DOHH2 (cell line): ENCODE data around the gene EHBP1L1.

Experiments used
- H3F3A ChIP-seq: fragments of 200-600 bp; sonication (generic), shearing (Covaris generic); 2 replicates; pipeline ENCODE4 v1.6.0; 2016; ENCODE audit warnings: antibody characterized with exemption, mild to moderate bottlenecking; ENCODE audit not compliant: control insufficient read depth, insufficient read depth
- H3K27ac ChIP-seq: fragments of 200-600 bp; sonication (generic); 2 replicates; pipeline ENCODE4 v1.5.1; 2014; ENCODE audit warnings: low read depth, mild to moderate bottlenecking, low read length, moderate library complexity
- H3K27me3 ChIP-seq: fragments of 200-600 bp; sonication (generic); 2 replicates; pipeline ENCODE4 v1.6.1; 2014; ENCODE audit warnings: mild to moderate bottlenecking, low read length, mixed read lengths; ENCODE audit not compliant: control insufficient read depth
- H3K36me3 ChIP-seq: fragments of 200-600 bp; sonication (generic); 2 replicates; pipeline ENCODE4 v1.6.1; 2014; ENCODE audit warnings: mild to moderate bottlenecking, low read length, moderate library complexity, mixed read lengths; ENCODE audit not compliant: control insufficient read depth
- H3K4me1 ChIP-seq: fragments of 200-600 bp; sonication (generic); 2 replicates; pipeline ENCODE4 v1.6.1; 2014; ENCODE audit warnings: mild to moderate bottlenecking, low read length, mixed read lengths; ENCODE audit not compliant: control insufficient read depth
- H3K4me2 ChIP-seq: fragments of 200-600 bp; sonication (generic); 2 replicates; pipeline ENCODE4 v1.6.0; 2014; ENCODE audit warnings: mild to moderate bottlenecking, low read length, moderate library complexity
- H3K4me3 ChIP-seq: fragments of 200-600 bp; sonication (generic); 2 replicates; pipeline ENCODE4 v1.5.1; 2014; ENCODE audit warnings: mild to moderate bottlenecking, low read length, mixed read lengths
- H3K79me2 ChIP-seq: fragments of 200-600 bp; sonication (generic); 2 replicates; pipeline ENCODE4 v1.6.1; 2014; ENCODE audit warnings: mild to moderate bottlenecking, low read length, mixed read lengths; ENCODE audit not compliant: control insufficient read depth
- H3K9me2 ChIP-seq: fragments of 200-600 bp; sonication (generic); replicated peaks from 2 replicates; pipeline ENCODE4 v1.6.1; 2014; ENCODE audit warnings: mild to moderate bottlenecking, low read length, mixed read lengths; ENCODE audit not compliant: control insufficient read depth
- H3K9me3 ChIP-seq: fragments of 200-600 bp; sonication (generic); 2 replicates; pipeline ENCODE4 v1.6.1; 2014; ENCODE audit warnings: antibody characterized with exemption, low read length, mixed read lengths; ENCODE audit not compliant: control insufficient read depth, insufficient read depth
- H4K20me1 ChIP-seq: fragments of 200-600 bp; sonication (generic); 2 replicates; pipeline ENCODE4 v1.6.0; 2014; ENCODE audit warnings: low read depth, mild to moderate bottlenecking, antibody characterized with exemption, low read length, moderate library complexity; ENCODE audit not compliant: control insufficient read depth, insufficient read depth
- CTCF ChIP-seq: fragments of 200-600 bp; sonication (generic); IDR thresholded peaks from one replicate; pipeline ENCODE4 v1.5.1; 2014; ENCODE audit warnings: antibody characterized with exemption, mild to moderate bottlenecking, low read depth, low read length; ENCODE audit not compliant: poor library complexity, severe bottlenecking
- EZH2phosphoT487 ChIP-seq: fragments of 200-600 bp; sonication (generic); IDR thresholded peaks from 2 replicates; pipeline ENCODE4 v1.6.1; 2017; ENCODE audit warnings: borderline replicate concordance, mild to moderate bottlenecking, antibody characterized with exemption, low read length, moderate library complexity, mixed read lengths

The EHBP1L1 gene

GRCh38 chr11:65554057-65554818 is 21.6 kb upstream of the EHBP1L1 start:
- no peaks in the 10 kb centered on the region for H4K20me1 ChIP-seq
- no peak overlapping the region for H3K27ac ChIP-seq
- H3K4me1 ChIP-seq: peaks cover 51% of the 10 kb centered on the region
- TF ChIP-seq CTCF (no peak), EZH2phosphoT487 (no peak)
- peak overlapping the region; percentile 68 for H3K4me2 ChIP-seq
- H3F3A ChIP-seq: peaks cover 8% of the 10 kb centered on the region
- peak overlapping the region; percentile 54 for H3K4me3 ChIP-seq
- no peaks in the 10 kb centered on the region for H3K27me3 ChIP-seq
- no peaks in the 10 kb centered on the region for H3K9me2 ChIP-seq
- H3K79me2 ChIP-seq: no peaks in the 10 kb centered on the region
- no peaks in the 10 kb centered on the region for H3K9me3 ChIP-seq
- no peaks in the 10 kb centered on the region for H3K36me3 ChIP-seq

DNA sequence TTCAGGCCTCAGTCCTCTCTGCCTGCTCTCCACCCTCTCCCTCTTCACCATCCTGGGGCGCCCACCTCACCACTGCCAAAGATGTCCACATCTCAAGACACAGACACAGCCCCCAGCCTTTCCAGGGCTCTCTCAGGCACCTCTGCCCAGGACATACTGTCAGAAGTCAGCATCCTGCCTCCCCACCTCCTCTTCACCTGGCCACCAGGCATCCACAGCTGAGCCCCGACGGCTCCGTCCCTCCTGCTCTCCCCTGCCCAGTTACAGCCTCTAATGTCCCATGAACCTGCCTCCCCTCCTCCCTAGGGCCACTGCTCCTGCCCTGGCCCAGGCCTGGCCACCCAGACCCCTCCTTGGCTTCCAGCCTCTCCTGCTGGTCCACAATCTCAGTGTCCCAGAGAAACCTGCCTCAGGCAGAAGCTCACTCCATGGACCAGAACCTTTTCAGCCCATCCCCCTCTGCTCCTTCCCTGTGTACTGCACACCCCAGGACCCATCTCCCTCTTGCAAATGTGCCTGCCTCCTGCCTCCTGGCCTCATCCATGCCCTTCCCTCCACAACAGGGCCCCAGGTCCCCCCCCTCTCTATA is 20.9 kb upstream of the EHBP1L1 start:
- H3F3A ChIP-seq: peaks cover 8% of the 10 kb centered on the region
- H3K4me2 ChIP-seq: no peak overlapping the region
- H3K79me2 ChIP-seq: no peaks in the 10 kb centered on the region
- no peaks in the 10 kb centered on the region for H3K9me3 ChIP-seq
- no peaks in the 10 kb centered on the region for H3K27me3 ChIP-seq
- no peak overlapping the region for H3K27ac ChIP-seq
- H3K36me3 ChIP-seq: no peaks in the 10 kb centered on the region
- peaks cover 51% of the 10 kb centered on the region for H3K4me1 ChIP-seq
- no peaks in the 10 kb centered on the region for H4K20me1 ChIP-seq
- TF ChIP-seq EZH2phosphoT487: no peak
- TF ChIP-seq CTCF: no peak
- no peak overlapping the region for H3K4me3 ChIP-seq
- no peaks in the 10 kb centered on the region for H3K9me2 ChIP-seq

DNA sequence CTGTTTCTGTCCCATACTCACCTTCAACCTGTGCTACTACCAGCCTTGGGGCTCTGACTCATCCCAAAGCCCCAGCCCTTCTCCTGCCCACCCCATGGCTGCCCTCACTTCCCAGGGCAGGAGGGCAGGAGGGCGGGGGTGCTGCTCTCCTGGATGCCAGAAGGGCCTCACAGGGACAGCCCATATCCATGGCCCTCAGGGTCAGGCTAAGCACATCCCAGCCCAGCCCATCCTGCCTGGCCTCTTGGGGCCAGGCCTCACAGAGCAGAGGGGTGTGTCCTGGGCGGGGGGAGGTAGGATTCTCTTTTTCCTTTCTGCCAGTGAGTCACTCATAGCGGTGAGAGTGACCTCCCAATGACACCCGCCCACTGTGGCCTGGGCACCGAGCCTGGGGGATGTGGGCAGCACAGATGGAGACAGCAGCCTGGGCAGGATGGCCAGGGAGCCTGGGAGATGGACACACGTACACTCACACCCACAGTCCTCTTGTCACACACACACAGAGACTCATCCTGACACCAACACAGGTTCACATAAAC is 20.1 kb upstream of the EHBP1L1 start:
- Histone ChIP-seq H3K36me3 (no peaks in the 10 kb centered on the region), H3K9me3 (no peaks in the 10 kb centered on the region), H4K20me1 (no peaks in the 10 kb centered on the region), H3K4me3 (no peak overlapping the region), H3K27ac (no peak overlapping the region), H3F3A (peaks cover 8% of the 10 kb centered on the region), H3K9me2 (no peaks in the 10 kb centered on the region), H3K27me3 (no peaks in the 10 kb centered on the region), H3K4me1 (peaks cover 51% of the 10 kb centered on the region), H3K4me2 (no peak overlapping the region), H3K79me2 (no peaks in the 10 kb centered on the region)
- no peak for TF ChIP-seq CTCF
- TF ChIP-seq EZH2phosphoT487: no peak
